HG03442 (cell line): ENCODE data around the gene KCNAB1.

Source experiments
- ATAC-seq: cut with Tn5 transposase; IDR thresholded peaks from one replicate; pipeline ENCODE4 v1.9.1; 2021; ENCODE audit warnings: mild to moderate bottlenecking, moderate library complexity; ENCODE audit not compliant: unreplicated experiment

Gene KCNAB1

DNA sequence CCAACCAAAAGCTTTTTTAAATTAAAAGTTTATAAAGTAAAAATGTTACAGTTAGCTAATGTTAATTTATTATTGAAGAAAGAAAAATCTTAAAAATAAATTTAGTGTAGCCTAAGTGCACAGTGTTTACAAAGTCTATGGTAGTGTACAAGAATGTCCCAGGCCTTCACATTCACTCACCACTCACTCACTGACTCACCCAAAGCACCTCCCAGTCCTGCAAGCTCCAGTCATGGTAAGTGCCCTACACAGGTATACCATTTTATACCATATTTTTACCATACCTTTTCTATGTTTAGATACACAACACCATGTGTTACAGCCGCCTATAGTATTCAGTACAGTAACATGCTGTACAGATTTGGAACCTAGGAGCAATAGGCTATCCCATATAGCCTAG is 405.4 kb downstream of the KCNAB1 start:
- no peak for ATAC-seq

DNA sequence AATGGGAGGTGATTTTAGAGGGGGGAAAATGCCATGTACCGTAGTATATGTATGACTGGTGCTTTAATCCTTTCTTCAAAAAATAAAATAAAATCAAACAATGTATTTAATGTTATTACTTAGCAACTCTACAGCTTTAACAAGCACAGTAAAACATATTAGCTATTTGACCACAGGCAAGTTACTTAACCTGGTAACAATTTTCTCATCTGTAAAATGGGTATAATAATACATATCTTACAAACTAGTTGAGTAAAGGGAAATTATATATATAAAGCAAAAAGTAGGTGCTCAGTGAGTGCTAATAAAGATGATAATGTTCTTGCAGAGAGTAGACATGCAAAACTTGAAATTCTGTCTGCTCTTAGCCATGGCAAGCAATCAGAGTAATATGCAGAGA is 406.7 kb downstream of the KCNAB1 start:
- no peak for ATAC-seq

DNA sequence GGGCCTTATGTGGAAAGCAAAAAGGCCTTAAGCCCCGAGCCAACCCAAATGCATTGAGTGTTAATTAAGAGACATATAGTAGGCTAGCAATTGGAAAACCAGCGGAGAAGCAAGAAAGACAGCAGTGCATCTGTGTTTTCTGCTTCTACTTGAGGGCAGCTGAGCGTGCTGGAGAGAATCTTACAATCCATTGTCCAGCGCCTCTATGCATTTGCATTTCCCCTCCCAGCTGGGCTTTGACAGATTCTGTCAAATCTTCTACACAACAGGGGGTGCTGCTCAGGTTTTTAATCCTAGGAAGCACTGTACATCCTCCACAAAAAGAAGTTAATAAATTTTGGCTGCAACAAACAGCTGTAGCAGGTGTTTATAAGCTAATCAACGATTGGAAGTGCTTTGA is 410.6 kb downstream of the KCNAB1 start:
- no peak for ATAC-seq

DNA sequence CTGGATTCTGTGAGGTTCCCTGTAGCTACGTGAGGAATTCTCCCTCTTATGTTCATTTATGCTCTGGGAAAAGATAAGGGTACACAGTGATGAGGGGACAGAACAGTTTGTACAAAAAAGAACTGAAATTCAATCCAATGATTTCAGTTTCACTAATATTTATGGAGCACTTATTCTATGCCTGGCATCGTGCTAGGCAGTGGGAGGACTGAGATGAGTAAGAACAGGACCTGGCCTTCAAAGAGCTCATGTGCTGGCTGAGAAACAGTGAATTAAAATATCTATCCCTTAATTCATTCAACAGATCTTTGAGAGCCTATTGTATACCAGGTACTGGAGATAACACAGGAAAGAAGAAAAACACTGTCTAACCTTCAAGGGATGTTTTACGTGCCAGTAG is 412.4 kb downstream of the KCNAB1 start:
- no peak for ATAC-seq

DNA sequence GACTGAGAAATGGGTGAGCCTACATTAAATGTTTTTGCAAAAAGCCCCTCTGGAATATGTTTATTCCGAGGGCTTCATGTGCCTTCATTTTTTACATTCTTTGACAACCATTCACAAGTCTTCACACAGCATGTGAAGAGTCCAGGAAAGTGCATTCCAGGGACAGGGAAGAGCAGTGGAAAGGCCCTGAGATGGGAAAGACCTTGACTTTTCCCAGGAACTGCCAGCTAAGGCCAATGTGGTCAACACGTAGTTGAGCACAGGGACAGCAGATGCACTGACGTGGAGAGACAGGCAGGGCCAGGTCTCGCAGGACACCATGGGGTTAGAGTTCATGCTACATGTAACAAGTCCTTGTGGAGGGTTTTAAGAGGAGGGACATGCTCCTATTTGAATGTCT is 412.8 kb downstream of the KCNAB1 start:
- ATAC-seq = no peak

DNA sequence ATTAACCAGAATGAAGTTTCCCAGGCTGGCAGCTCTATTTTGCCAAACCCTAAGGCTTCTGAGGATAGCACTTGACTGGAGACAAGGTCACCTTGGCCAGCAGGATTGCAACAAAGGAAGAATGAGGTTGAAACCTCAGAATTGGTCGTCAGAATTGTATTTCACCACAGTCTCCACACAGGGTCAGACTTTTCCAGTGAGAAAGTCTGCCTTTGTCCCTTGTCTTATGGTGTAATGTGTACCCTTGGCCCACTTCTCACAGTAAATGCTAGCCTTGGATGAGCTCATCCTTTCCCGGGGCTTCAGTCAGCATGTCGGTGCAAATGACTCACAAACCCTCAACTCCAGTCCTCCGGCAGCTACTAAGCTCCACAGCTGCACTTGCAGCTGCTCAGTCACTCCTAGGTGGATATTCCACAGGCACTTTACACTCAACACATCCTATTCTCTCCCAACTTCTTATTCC is 414.8 kb downstream of the KCNAB1 start:
- ATAC-seq = peak; percentile 53

DNA sequence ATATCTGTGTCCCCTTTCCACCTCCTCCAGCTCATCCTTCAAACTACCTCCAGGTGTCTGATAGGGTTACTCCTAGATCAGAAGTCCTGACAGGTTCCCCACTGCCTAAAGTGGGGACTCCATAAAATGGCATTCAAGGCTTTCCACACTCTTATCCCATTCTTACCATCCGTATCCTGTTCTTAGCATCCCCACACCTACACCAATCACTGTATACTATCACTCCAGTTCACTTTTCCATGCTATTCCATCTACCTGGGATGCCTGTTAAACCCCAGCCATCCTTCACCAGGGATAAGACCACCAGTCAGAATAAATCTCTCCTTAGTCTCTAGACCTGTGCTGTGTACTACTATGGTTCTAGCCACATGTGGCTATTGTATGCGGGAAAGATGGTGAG is 415.4 kb downstream of the KCNAB1 start:
- ATAC-seq = no peak

DNA sequence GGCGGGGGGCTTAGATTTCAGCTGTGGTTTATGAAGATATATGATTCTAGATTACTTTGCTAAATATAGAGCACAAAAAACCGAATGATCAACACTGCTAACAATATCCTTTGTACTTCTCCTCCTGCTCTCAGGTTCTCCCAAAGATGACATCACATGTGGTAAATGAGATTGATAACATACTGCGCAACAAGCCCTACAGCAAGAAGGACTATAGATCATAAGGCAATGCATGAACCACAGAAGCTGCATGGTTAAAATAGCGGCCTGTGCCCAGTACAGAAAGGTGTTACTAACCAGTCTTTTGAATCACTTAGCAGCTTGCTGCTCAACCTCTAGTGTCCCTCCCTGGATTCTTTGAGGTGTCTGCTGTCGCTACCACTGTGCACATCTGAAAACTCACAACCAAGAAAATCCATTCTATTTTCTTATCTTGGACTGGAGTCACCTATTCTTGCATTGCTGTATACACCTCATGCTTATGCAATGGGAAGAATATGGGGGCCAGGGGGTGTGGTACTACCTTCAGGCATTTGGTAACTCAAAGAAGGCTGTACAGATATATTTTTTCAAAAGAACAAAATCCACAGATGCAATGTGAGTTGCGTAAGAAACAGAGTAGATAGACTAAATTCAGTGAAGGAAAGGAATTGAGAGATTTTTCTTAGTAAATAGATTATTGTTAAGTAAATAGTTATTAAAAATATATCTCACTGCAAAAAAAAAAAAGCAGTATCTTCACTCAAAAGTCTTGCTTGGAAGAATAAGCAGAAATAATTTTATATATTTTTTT is 416.3 kb downstream of the KCNAB1 start:
- ATAC-seq = no peak

DNA sequence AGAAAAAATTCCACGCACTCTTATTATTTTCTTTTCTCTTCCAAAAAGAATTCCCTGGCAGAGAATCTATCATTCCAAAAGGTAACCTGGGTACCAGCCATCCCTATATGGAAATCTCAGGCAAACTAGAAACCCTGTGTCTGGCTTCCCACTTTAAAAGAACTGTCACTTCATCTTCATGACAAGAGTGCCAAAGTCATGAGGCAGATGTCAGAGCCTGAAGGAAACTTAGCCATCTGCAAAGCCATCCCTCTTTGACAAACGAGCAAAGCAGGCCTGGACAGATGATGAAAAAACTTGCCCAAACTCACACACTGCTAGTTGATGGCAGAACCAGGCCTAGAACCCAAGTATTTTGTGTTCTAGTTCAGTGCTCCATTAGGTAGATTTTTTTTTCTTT is 418.7 kb downstream of the KCNAB1 start:
- no peak for ATAC-seq

DNA sequence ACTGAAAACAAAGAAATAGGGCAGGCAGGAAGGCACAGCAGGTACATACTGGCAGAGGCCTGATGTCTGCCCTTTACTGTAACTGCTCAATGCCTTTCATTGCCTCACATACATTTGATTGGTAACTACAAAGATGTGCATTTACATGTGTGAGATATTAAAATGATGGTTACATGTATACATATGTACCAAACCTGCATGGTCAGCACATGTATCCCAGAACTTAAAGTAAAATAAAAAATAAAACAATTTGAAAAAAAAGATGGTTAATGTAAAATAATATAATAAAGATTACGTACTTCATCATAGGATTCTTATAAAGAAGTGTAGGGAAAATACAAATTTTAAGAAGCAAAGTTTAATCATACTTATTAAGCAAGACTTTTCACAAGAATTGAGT is 419.4 kb downstream of the KCNAB1 start:
- no peak for ATAC-seq

DNA sequence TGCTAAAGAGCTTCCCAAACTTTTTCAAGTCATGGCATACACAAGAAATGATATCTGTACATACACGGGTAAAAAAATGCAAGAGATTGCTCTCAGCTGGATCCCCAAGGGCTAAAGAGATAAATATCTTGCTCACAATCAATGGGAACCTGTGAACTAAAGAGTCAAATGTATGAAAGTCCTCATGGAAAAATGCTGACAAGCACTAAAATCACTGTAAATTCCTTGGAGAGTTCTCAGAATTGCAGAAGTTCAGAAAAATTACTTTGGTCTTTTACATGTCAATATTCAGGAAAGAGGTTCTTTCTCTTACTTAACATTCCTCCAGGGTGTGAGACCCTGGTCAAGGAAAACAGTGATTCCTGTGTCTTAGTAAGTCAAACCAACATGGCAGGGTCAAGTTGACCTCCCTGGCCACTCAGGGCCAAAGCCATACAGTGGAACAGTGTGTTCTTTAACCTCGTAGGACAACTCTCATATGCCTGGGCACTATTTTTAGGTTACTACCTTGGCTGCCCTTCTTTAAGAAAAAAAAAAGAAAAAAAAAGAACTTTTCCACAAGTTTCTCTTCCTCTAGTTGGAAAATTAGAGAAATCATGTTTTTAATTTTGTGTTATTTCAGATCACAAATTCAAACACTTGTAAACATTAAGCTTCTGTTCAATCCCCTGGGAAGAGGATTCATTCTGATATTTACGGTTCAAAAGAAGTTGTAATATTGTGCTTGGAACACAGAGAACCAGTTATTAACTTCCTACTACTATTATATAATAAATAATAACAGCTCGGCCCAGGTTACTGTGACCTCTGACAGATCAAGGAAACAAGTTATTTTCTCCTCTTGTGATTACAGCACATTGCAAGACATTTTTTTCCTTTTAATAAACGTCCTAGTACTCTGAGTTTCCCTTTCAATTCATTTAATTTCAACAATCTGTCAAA is 422.0 kb downstream of the KCNAB1 start:
- ATAC-seq = no peak

DNA sequence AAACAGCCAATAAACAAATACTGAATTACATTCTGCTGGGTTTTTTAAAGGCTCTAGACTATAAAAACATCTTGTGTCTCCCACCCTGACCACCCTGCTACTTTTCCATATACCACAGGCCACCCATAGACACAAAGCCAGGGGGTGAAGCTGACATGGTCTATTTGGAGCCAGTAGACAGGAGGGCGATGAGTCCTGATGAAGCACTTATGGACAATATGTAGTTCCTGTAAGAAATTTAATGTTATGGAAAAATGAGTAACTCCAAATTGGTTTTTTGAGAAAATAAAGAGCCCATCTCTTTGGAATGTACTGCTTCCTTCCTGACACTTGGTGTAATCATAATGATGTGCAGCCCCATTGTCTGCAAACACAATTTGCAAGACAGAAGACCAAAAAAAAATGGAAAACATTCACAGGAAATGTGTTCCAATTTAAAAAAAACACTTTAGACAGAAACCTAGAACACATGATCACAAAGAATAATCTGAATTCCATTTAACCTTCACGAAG is 422.7 kb downstream of the KCNAB1 start:
- no peak for ATAC-seq

DNA sequence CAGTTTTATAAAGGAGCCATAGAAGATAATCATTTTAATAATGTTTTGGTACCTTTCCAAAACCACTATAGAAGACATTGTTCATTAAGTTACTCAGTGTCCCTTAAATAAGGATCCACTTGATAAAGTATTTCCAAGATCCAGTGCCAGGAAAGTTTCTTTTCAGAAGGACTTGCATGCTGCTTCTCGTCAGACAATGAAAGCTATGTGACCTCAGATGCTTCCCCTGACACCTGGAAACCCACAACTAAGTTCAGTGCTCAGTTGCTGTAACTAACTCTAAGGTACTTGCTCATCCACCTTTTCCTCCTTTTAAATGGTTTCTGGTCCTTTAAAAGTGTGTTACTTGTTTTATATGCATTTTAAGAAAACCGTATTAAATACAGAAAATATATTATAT is 427.3 kb downstream of the KCNAB1 start:
- ATAC-seq = no peak

DNA sequence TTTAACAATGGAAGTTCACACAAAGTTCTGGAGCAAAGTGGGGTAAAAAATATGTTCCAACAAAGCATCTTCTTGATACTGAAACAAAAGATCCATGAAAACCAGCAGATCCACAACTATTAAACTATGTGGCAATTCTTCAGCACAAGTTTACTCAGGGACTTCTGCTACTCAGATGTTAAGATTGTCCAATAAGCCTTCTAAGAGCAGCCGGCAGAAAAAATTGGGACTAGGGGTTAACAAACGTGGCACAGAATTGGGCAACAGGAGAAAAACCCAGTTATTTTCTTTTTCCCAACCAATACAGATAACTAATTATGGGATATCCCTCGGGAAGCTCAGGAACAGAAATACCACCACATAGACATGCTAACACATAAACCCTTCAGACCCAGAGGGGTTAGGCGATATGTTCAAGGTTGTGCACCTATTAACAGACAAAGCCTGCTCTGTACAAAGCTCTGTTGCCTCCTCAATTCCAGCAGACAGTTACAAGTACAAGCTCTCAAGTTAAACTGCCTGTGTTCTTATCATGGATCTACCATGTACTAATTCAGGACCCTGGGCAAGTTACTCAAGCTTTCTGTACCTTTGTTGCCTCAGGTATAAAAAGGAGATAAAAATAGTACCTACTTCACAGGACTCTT is 427.8 kb downstream of the KCNAB1 start:
- no peak for ATAC-seq

DNA sequence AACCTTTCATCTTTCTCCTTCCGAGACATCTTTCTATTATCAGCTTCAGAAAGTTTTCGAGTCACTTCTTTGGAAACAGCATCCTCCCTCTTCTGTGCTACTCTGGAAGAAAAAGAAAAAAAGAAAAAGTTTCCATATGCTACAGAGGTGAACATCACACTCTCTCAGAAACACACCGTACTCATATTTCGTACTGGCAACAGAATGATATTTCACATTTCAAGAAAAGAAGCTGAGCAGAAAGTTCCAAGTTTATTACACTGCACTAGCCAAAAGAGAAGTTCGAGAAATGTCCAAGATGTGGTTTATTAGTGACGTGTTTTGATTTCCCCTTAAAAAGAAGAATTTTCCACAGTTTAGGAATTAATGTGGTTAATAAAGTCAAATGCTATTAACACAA is 428.5 kb downstream of the KCNAB1 start:
- no peak for ATAC-seq

DNA sequence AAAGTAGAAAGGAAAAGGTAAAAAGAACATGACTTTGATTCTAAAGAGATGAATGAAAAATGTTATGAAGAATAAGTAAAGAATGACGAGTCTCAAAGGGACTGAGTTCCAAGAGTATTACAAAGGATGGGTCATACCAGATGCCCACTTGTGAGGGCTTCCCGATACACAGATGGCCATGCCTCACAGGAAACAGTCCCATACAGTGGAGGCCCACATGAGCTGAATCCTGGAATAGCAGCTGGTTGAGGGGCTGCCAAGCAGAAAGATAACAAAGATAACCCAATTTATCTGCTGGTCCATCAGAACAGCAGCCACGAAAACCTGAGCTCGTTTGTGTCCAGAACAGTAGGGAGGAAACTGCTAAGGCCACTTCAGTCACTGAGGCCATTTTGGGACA is 430.9 kb downstream of the KCNAB1 start:
- no peak for ATAC-seq

DNA sequence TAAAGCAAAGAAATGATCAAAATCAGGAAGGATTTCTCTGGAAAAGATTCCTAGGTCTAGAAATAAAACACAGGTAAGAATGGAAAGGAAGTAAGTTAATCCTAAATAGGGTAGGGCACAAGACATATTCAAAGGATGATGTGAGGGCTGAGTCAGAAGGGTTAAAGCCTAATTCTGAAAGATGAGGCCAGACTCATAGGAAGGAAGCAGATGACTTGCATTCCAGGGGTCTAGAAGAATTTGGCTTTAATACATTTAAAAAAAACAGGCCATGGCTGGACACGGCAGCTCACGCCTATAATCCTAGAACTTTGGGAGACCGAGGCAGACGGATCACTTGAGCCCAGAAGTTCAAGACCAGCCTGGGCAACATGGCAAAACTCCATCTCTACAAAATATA is 431.4 kb downstream of the KCNAB1 start:
- ATAC-seq = no peak

DNA sequence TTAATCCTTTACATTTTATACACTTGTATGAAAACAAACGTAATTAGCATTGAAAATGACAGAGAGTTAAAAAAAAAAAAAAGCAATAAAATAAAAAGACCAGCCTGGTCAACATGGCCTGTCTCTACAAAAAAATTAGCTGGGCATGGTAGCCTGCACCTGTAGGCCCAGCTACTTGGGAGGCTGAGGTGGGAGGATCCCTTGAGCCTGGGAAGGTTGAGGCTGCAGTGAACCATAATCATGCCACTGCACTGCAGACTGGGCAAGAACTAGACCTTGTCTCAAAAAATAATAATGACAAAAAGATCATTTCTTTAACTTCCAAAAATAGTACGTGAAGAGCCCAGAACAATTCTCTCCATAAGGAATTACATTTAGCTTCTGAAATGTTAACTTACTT is 432.6 kb downstream of the KCNAB1 start:
- ATAC-seq = no peak

DNA sequence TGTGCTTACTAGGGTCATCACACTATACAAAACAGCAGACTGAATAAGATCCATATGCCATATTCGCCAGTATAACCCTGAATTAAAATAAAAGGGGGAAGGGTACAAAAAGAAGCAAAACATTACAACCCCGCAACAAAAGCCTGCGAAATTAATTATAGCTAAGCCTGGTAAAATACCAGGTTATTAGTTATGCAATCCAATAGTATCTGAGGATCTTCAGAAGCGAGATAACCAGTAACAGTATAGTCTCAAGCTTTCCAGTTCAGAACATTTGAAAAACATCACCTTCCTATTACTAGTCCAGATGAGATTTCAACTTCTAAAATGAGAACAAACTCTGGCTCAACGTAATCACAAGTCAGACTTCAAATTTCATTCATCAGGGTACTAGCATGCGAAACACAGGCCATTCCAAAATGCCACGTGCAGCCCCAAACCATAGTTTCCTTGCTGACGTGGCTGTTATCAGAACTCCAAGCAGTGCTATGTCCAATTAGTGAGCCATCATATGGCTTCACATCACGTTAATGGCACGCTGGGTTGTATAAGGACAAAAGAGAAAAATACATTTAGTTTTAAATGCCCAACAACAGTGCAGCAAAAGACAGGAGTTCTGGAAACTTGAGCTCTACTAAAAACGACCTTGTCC is 433.5 kb downstream of the KCNAB1 start:
- ATAC-seq = no peak

DNA sequence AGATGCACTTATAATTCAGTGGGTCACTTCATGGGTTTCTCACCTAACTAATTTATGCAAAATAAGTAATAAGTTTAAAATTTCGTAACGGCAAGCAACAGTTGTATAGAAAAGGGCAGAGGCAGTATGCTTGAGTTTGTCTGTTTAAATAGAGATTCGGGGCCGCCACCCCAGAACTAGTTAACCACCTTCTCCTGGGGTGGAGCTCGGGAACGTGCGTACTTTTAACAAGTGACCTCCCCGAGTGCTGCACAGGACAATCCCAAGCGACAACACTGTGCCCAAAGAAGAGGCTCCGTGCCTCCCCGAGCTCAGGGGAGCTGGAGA is 434.1 kb downstream of the KCNAB1 start:
- ATAC-seq = no peak
